ENCODE measurements around the gene DEGS2. TPM values are rescaled to one million over a fixed set of nuclear protein-coding genes. Genes with fewer than 3 reads are reported as not detected.

DEGS2 gene
- total RNA-seq, 1 experiment from 2014 or later, result 5.1 TPM

DNA sequence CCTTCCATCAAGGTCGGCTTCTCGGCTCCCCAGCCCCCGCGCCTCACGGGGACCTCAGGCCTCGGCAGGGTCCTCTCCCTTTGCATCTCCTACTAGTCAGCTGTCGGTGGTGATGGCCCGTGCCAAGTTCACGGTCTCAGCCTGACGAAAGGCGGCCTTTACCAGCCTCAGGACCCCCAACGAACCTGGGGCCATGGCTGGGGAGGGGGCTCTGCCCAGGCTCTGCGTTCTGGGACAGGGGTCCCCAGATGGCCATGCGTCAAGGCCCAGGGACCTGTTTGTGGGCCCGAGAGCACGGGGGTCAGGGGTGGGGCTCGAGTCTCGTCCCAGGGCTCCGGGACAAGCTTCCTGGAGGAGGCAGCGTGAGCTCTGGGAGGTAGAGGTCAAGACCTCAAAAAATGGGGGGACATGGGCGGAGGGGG, 32.8 kb upstream of the DEGS2 start:
- Mint-ChIP-seq H3K4me3 (ENCODE audit: unreplicated experiment) (peak overlapping the region; percentile 71), H3K27ac (ENCODE audit: unreplicated experiment) (peak overlapping the region; percentile 86), H3K9me3 (ENCODE audit: unreplicated experiment) (no peaks in the 10 kb centered on the region), H3K27me3 (ENCODE audit: insufficient read depth, unreplicated experiment) (no peaks in the 10 kb centered on the region), H3K4me1 (ENCODE audit: low read depth, unreplicated experiment) (peaks cover 6% of the 10 kb centered on the region), H3K36me3 (ENCODE audit: insufficient read depth, unreplicated experiment) (no peaks in the 10 kb centered on the region)
- Histone ChIP-seq H3K27me3 (replicated peaks; ENCODE audit: control insufficient read depth, insufficient read depth, low read length) (no peaks in the 10 kb centered on the region), H3K4me1 (peaks cover 10% of the 10 kb centered on the region), H3K36me3 (ENCODE audit: control insufficient read depth, insufficient read depth, low read length) (no peaks in the 10 kb centered on the region), H3K4me3 (ENCODE audit: low read depth, low read length) (peak overlapping the region; percentile 36), H3K9me3 (no peaks in the 10 kb centered on the region)
- TF ChIP-seq, protein P1, sequence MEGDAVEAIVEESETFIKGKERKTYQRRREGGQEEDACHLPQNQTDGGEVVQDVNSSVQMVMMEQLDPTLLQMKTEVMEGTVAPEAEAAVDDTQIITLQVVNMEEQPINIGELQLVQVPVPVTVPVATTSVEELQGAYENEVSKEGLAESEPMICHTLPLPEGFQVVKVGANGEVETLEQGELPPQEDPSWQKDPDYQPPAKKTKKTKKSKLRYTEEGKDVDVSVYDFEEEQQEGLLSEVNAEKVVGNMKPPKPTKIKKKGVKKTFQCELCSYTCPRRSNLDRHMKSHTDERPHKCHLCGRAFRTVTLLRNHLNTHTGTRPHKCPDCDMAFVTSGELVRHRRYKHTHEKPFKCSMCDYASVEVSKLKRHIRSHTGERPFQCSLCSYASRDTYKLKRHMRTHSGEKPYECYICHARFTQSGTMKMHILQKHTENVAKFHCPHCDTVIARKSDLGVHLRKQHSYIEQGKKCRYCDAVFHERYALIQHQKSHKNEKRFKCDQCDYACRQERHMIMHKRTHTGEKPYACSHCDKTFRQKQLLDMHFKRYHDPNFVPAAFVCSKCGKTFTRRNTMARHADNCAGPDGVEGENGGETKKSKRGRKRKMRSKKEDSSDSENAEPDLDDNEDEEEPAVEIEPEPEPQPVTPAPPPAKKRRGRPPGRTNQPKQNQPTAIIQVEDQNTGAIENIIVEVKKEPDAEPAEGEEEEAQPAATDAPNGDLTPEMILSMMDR (IDR thresholded peaks at IDR 0.05; ENCODE audit: insufficient read depth in 1 of 2, low read depth in 1 of 2, low read length in 1 of 2, severe bottlenecking in 1 of 2, unreplicated experiment in 1 of 2), result no peak
- intact Hi-C loops (cut with micrococcal nuclease; ENCODE audit: unreplicated experiment), result loop anchor here (1.0 to 5.0 kb wide), 6 partner anchors 23 to 185 kb away; partner anchors contain the start of gene WDR25
- peak in 1 of 2 experiments; percentile 20 for DNase-seq
- ChIA-PET POLR2A (interaction anchor here (0.6 to 1.6 kb wide), 6 partner anchors 12 to 711 kb away, joined by 4 to 11 read pairs (median 6); partner anchors contain the start of genes CCNK and SETD3), CTCF (interaction anchor here (0.6 to 2.2 kb wide), 20 partner anchors 12 to 293 kb away, joined by 3 to 27 read pairs (median 7); partner anchors contain the start of gene DEGS2)
- BruUV-seq (replicated peaks), result TSS peak; percentile 71

DNA sequence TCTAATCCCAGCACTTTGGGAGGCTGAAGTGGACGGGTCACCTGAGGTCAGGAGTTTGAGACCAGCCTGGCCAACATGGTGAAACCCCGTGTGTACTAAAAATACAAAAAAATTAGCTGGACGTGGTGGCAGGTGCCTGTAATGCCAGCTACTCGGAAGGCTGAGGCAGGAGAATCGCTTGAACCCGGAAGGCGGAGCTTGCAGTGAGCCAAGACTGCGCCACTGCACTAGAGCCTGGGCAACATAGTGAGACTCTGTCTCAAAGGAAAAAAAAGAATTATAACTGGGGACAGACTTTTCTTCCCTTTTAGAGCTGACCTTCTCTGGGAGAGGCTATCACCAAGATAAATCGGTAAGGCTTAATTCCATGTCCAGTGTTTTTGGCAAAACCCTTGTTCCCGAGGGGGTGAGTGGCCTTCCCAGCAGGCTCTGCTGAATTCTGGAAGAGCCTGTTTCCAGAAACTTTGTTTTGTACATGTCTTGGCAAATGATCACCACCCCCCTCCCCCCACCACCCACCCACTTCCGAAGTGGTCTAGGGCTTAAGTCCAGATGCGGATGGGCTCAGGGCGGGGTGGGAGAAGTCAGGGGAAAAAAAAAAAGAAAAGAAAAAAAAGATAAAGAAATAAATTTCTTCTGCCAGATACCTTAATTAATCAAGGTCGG, 32.3 kb upstream of the DEGS2 start:
- Mint-ChIP-seq H3K9me3 (ENCODE audit: unreplicated experiment) (no peaks in the 10 kb centered on the region), H3K4me1 (ENCODE audit: low read depth, unreplicated experiment) (peaks cover 6% of the 10 kb centered on the region), H3K4me3 (ENCODE audit: unreplicated experiment) (no peak overlapping the region), H3K27me3 (ENCODE audit: insufficient read depth, unreplicated experiment) (no peaks in the 10 kb centered on the region), H3K36me3 (ENCODE audit: insufficient read depth, unreplicated experiment) (no peaks in the 10 kb centered on the region), H3K27ac (ENCODE audit: unreplicated experiment) (no peak overlapping the region)
- peaks cover 10% of the 10 kb centered on the region for H3K4me1 ChIP-seq
- POLR2A ChIA-PET, result interaction anchor here (1.6 kb wide), 1 partner anchor 23 kb away, joined by 11 read pairs; no protein-coding TSS in a partner anchor
- TF ChIP-seq, protein P1 (IDR thresholded peaks at IDR 0.05; ENCODE audit: insufficient read depth in 1 of 2, low read depth in 1 of 2, low read length in 1 of 2, severe bottlenecking in 1 of 2, unreplicated experiment in 1 of 2), result no peak
- BruUV-seq (replicated peaks), result no TSS peak
- CTCF ChIA-PET, result interaction anchor here (0.6 to 2.2 kb wide), 3 partner anchors 13 to 89 kb away, joined by 3 to 19 read pairs (median 12); no protein-coding TSS in a partner anchor
- no peak overlapping the region for H3K4me3 ChIP-seq (ENCODE audit: low read depth, low read length)
- H3K27me3 ChIP-seq (replicated peaks; ENCODE audit: control insufficient read depth, insufficient read depth, low read length), result no peaks in the 10 kb centered on the region
- intact Hi-C loops (cut with micrococcal nuclease; ENCODE audit: unreplicated experiment), result loop anchor here (1.0 to 5.0 kb wide), 6 partner anchors 23 to 186 kb away; partner anchors contain the start of gene WDR25
- DNase-seq, result no peak
- H3K9me3 ChIP-seq, result no peaks in the 10 kb centered on the region
- no peaks in the 10 kb centered on the region for H3K36me3 ChIP-seq (ENCODE audit: control insufficient read depth, insufficient read depth, low read length)

DNA sequence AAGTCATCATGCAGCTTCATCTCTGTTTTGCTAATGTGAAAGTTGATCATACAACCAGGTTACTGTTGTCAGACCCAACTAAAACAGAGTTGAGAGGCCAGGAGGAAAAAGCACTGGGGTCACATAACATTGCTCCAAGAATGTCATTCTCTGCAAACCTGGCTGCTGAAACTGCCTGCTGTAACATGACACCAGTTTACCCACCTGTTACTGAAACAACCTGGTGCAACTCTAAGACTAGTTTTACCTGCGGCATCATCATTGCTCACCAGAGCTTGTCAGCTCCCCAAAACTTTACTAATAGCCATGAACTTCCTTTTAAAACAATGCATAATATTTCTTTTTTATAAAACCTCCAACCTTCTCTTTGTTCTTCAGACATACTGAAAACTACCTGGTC, 30.7 kb upstream of the DEGS2 start:
- H3K36me3 Mint-ChIP-seq (ENCODE audit: insufficient read depth, unreplicated experiment), result no peaks in the 10 kb centered on the region
- CTCF ChIA-PET, result no interaction called here
- POLR2A ChIA-PET, result no interaction called here

More for the DNA sequence above, 30.7 kb upstream of the DEGS2 start:
- BruUV-seq (replicated peaks), result no TSS peak
- no peaks in the 10 kb centered on the region for H3K27me3 Mint-ChIP-seq (ENCODE audit: insufficient read depth, unreplicated experiment)
- H3K9me3 Mint-ChIP-seq (ENCODE audit: unreplicated experiment), result no peaks in the 10 kb centered on the region
- no peak overlapping the region for H3K4me3 Mint-ChIP-seq (ENCODE audit: unreplicated experiment)
- H3K27ac Mint-ChIP-seq (ENCODE audit: unreplicated experiment), result no peak overlapping the region
- Histone ChIP-seq H3K4me3 (ENCODE audit: low read depth, low read length) (no peak overlapping the region), H3K9me3 (no peaks in the 10 kb centered on the region), H3K27me3 (replicated peaks; ENCODE audit: control insufficient read depth, insufficient read depth, low read length) (no peaks in the 10 kb centered on the region), H3K36me3 (ENCODE audit: control insufficient read depth, insufficient read depth, low read length) (no peaks in the 10 kb centered on the region), H3K4me1 (peaks cover 10% of the 10 kb centered on the region)
- TF ChIP-seq, protein P1 (IDR thresholded peaks at IDR 0.05; ENCODE audit: insufficient read depth in 1 of 2, low read depth in 1 of 2, low read length in 1 of 2, severe bottlenecking in 1 of 2, unreplicated experiment in 1 of 2), result no peak
- DNase-seq, result no peak
- peaks cover 6% of the 10 kb centered on the region for H3K4me1 Mint-ChIP-seq (ENCODE audit: low read depth, unreplicated experiment)
- intact Hi-C loops (cut with micrococcal nuclease; ENCODE audit: unreplicated experiment), result loop anchor here (5.0 kb wide), 2 partner anchors 133 to 187 kb away; partner anchors contain the start of gene WDR25
